HCT116 (cell line): Measurements from ENCODE around the gene BAD. TPM values are rescaled to one million over a fixed set of nuclear protein-coding genes. Genes with fewer than 3 reads are reported as not detected.

ENCODE experiments used
- ATAC-seq: fragments of 200-7000 bp; cut with Tn5 transposase; 2 replicates; pipeline ENCODE4 v1.9.1; 2020; ENCODE audit warnings: mild to moderate bottlenecking, moderate library complexity
- BruUV-seq: library from RNA; stranded (reverse); fragments of 400-500 nt; replicated peaks from 2 replicates; lab custom pipeline; 2021; lab: Mats Ljungman, UMichigan
- CTCF ChIA-PET: fragments of 300-600 bp; sonication (Branson Sonifier 250); formaldehyde crosslinking; loops from one replicate; lab custom pipeline; 2021; ENCODE audit warnings: antibody characterized with exemption; lab: Charles Lee
- POLR2A ChIA-PET: fragments of 300-600, 350-600 bp; sonication (Branson Sonifier 250); formaldehyde crosslinking; loops from one replicate; lab custom pipeline; 2021; ENCODE audit warnings: antibody characterized with exemption; lab: Charles Lee
- RAD21 ChIA-PET, 2 experiments: fragments of 300-600 bp; sonication (Branson Sonifier 250); formaldehyde crosslinking; loops; one replicate each; lab custom pipeline; 2023; ENCODE audit warnings: low total read pairs in 2 of 2; ENCODE audit not compliant: uncharacterized antibody in 2 of 2, unreplicated experiment in 2 of 2, low non-redundant PET in 1 of 2; lab: Charles Lee
- DNase-seq: peaks from one replicate; pipeline ENCODE4 v3.0.0-alpha.2; 2010; ENCODE audit warnings: low read depth, low spot score
- H2AFZ ChIP-seq: fragments of 200-600 bp; shearing (Covaris generic), sonication (generic); 2 replicates; pipeline ENCODE4 v1.6.1; 2017; ENCODE audit warnings: low read depth, mixed run types, mixed read lengths, antibody characterized with exemption, low read length; ENCODE audit not compliant: poor library complexity, severe bottlenecking
- H3K27ac ChIP-seq: 2 replicates; pipeline ENCODE4 v1.5.1; 2012; ENCODE audit warnings: low read depth, low read length
- H3K27me3 ChIP-seq: fragments of 200-600 bp; sonication (generic); 2 replicates; pipeline ENCODE4 v1.6.1; 2016; ENCODE audit warnings: mixed run types, low read length, mixed read lengths; ENCODE audit not compliant: insufficient read depth
- H3K36me3 ChIP-seq, 2 experiments: fragments of 200-500 bp in 1 of 2; fragments of 200-600 bp in 1 of 2; sonication (Bioruptor generic) in 1 of 2; sonication (generic) in 1 of 2; 2 replicates each; pipeline versions ENCODE4 v1.5.1 to v1.6.1; 2014 to 2016; ENCODE audit warnings: low read length in 2 of 2, inconsistent platforms in 1 of 2, mixed read lengths in 1 of 2, mixed run types in 1 of 2; ENCODE audit not compliant: insufficient read depth in 2 of 2, control insufficient read depth in 1 of 2
- H3K4me1 ChIP-seq, 2 experiments: fragments of 200-600 bp in 1 of 2; sonication (generic) in 1 of 2; 2 replicates each; pipeline versions ENCODE4 v1.5.1 to v1.6.1; 2012 to 2017; ENCODE audit warnings: low read length in 2 of 2, inconsistent platforms in 1 of 2, mild to moderate bottlenecking in 1 of 2, mixed read lengths in 1 of 2, mixed run types in 1 of 2, moderate library complexity in 1 of 2; ENCODE audit not compliant: insufficient read depth in 2 of 2, control insufficient read depth in 1 of 2
- H3K4me2 ChIP-seq: fragments of 200-600 bp; sonication (generic); 2 replicates; pipeline ENCODE4 v1.6.1; 2017; ENCODE audit warnings: mixed run types, low read length, mixed read lengths
- H3K4me3 ChIP-seq, 2 experiments: fragments of 200-600 bp in 1 of 2; sonication (generic) in 1 of 2; replicated peaks in 1 of 2; 2 replicates each; pipeline ENCODE4 v1.5.1; 2011 to 2016; ENCODE audit warnings: low read length in 2 of 2, control low read depth in 1 of 2, low read depth in 1 of 2, mild to moderate bottlenecking in 1 of 2, mixed read lengths in 1 of 2, mixed run types in 1 of 2
- H3K79me2 ChIP-seq: fragments of 200-600 bp; sonication (generic); 2 replicates; pipeline ENCODE4 v1.6.1; 2017; ENCODE audit warnings: mild to moderate bottlenecking, mixed run types, low read length, moderate library complexity, mixed read lengths; ENCODE audit not compliant: insufficient read depth
- H3K9ac ChIP-seq: fragments of 200-600 bp; sonication (generic); 2 replicates; pipeline ENCODE4 v1.6.1; 2016; ENCODE audit warnings: low read length, mixed read lengths
- H3K9me2 ChIP-seq: fragments of 200-600 bp; sonication (generic), shearing (Covaris generic); 2 replicates; pipeline ENCODE4 v1.6.1; 2017; ENCODE audit warnings: mixed run types, mild to moderate bottlenecking, moderate library complexity; ENCODE audit not compliant: insufficient read depth
- H3K9me3 ChIP-seq, 2 experiments: fragments of 200-500 bp in 1 of 2; fragments of 200-600 bp in 1 of 2; sonication (Bioruptor generic) in 1 of 2; sonication (generic) in 1 of 2; 2 replicates each; pipeline ENCODE4 v1.6.1; 2014 to 2017; ENCODE audit warnings: low read length in 2 of 2, mixed read lengths in 2 of 2, inconsistent platforms in 1 of 2, low read depth in 1 of 2, mild to moderate bottlenecking in 1 of 2, mixed run types in 1 of 2, moderate library complexity in 1 of 2; ENCODE audit not compliant: control insufficient read depth in 1 of 2, insufficient read depth in 1 of 2
- H4K20me1 ChIP-seq: fragments of 200-600 bp; sonication (generic), shearing (Covaris generic); 2 replicates; pipeline ENCODE4 v1.6.1; 2017; ENCODE audit warnings: mixed run types, mild to moderate bottlenecking, moderate library complexity; ENCODE audit not compliant: insufficient read depth
- ATF3 ChIP-seq: IDR thresholded peaks from 2 replicates; pipeline ENCODE4 v1.6.1; 2012
- CBX3 ChIP-seq: IDR thresholded peaks from 2 replicates; pipeline ENCODE4 v1.6.1; 2012; ENCODE audit warnings: low read depth
- CTCF ChIP-seq, 3 experiments: fragments of 200-600 bp in 1 of 3; sonication (generic) in 1 of 3; IDR thresholded peaks in 2 of 3; conservative IDR thresholded peaks in 1 of 3; 2 replicates each; pipeline ENCODE4 v1.5.1; 2012 to 2017; ENCODE audit warnings: low read depth in 2 of 3, low read length in 2 of 3, antibody characterized with exemption in 1 of 3, borderline replicate concordance in 1 of 3, control low read depth in 1 of 3, mild to moderate bottlenecking in 1 of 3, mixed read lengths in 1 of 3, mixed run types in 1 of 3, moderate library complexity in 1 of 3; ENCODE audit not compliant: insufficient read depth in 1 of 3
- POLR2A ChIP-seq: IDR thresholded peaks from 2 replicates; pipeline ENCODE4 v1.7.0; 2011; ENCODE audit warnings: borderline replicate concordance; ENCODE audit not compliant: insufficient read depth, insufficient read length; ENCODE audit errors: extremely low read depth
- RAD21 ChIP-seq: IDR thresholded peaks from 2 replicates; pipeline ENCODE4 v1.6.1; 2012; ENCODE audit warnings: low read depth, mild to moderate bottlenecking
- SP1 ChIP-seq: IDR thresholded peaks from 2 replicates; pipeline ENCODE4 v1.6.1; 2012; ENCODE audit warnings: low read depth
- TCF7L2 ChIP-seq: IDR thresholded peaks from 2 replicates; pipeline ENCODE4 v1.7.0; 2011; ENCODE audit warnings: borderline replicate concordance, inconsistent platforms; ENCODE audit not compliant: insufficient read depth, insufficient read length; ENCODE audit errors: extremely low read depth
- ZBTB33 ChIP-seq: IDR thresholded peaks from 2 replicates; pipeline ENCODE4 v1.6.1; 2011; ENCODE audit warnings: mild to moderate bottlenecking, low read length, moderate library complexity; ENCODE audit not compliant: insufficient replicate concordance; ENCODE audit errors: extremely low read depth
- ZFX ChIP-seq: fragments of 450-650 bp; IDR thresholded peaks from 2 replicates; pipeline ENCODE4 v1.6.1; 2017
- intact Hi-C: fragments of 100-400 bp; cut with micrococcal nuclease; formaldehyde crosslinking; loops from 2 replicates; pipeline ENCODE4 v1.10.0; 2022
- total RNA-seq: library from RNA; stranded (reverse); gene quantifications from one replicate; pipeline ENCODE4 v1.2.1, GENCODE V29; 2021; ENCODE audit not compliant: unreplicated experiment

Gene BAD
- total RNA-seq, 1 experiment from 2014 or later = 51.9 TPM

- TF ChIP-seq ZBTB33 = no peak
- no peak for TF ChIP-seq CTCF (IDR thresholded peaks at IDR 0.05 in 2 of 3, conservative IDR thresholded peaks at IDR 0.05 in 1 of 3; ENCODE audit: borderline replicate concordance in 1 of 3, insufficient read depth in 1 of 3, low read depth in 2 of 3, low read length in 2 of 3)
- TF ChIP-seq CBX3 = no peak
- TF ChIP-seq POLR2A = no peak
These were observed 20.5 kb downstream of the BAD start (continued) for GRCh38 chr11:64263947-64264317.

GRCh38 chr11:64263021-64263946, 21.2 kb downstream of the BAD start:
- Histone ChIP-seq H3K9me3 (no peaks in the 10 kb centered on the region), H2AFZ (no peak overlapping the region), H3K9me2 (no peaks in the 10 kb centered on the region), H3K4me2 (no peak overlapping the region), H3K36me3 (peaks cover 18 to 51% of the 10 kb centered on the region in 2 experiments; a peak in 3 of 4 replicates), H3K27ac (no peak overlapping the region; the same call in 1 of the 2 replicates), H3K79me2 (peaks cover 6% of the 10 kb centered on the region; the same call in 1 of the 2 replicates), H3K9ac (no peak overlapping the region), H3K27me3 (no peaks in the 10 kb centered on the region), H3K4me1 (peaks cover 8 to 10% of the 10 kb centered on the region in 2 experiments; a peak in 3 of 4 replicates), H3K4me3 (no peak overlapping the region), H4K20me1 (no peaks in the 10 kb centered on the region)
- RAD21 ChIA-PET = no interaction called here
- ATAC-seq (no peak), DNase-seq (no peak)
- CTCF ChIA-PET = interaction anchor here (1.4 kb wide), 1 partner anchor 13 kb away, joined by 4 read pairs; no protein-coding TSS in a partner anchor
- no peak for TF ChIP-seq RAD21
- TF ChIP-seq CTCF (IDR thresholded peaks at IDR 0.05 in 2 of 3, conservative IDR thresholded peaks at IDR 0.05 in 1 of 3; ENCODE audit: borderline replicate concordance in 1 of 3, insufficient read depth in 1 of 3, low read depth in 2 of 3, low read length in 2 of 3) = no peak
- TF ChIP-seq ATF3 = no peak
- no peak for TF ChIP-seq POLR2A
- no peak for TF ChIP-seq SP1
- no peak for TF ChIP-seq TCF7L2
- TF ChIP-seq ZFX = no peak
- POLR2A ChIA-PET = interaction anchor here (1.3 kb wide), 1 partner anchor 11 kb away, joined by 5 read pairs; no protein-coding TSS in a partner anchor
- intact Hi-C loops = no loop called here
- no TSS peak for BruUV-seq
